Progenitor cell of endocrine pancreas (in vitro differentiated cells): ENCODE results near the gene DIP2A. TPM values are rescaled to one million over a fixed set of nuclear protein-coding genes. Genes with fewer than 3 reads are reported as not detected.

Experiments
- DNase-seq: peaks from one replicate; pipeline ENCODE4 v3.0.0; 2021; ENCODE audit warnings: low spot score; ENCODE audit not compliant: unreplicated experiment
- H3K27ac Mint-ChIP-seq: 2 replicates; pipeline ENCODE4 v1.8.0; 2021; ENCODE audit warnings: mild to moderate bottlenecking, moderate library complexity, mixed read lengths
- H3K27me3 Mint-ChIP-seq: 2 replicates; pipeline ENCODE4 v1.8.0; 2021; ENCODE audit warnings: mixed read lengths
- H3K36me3 Mint-ChIP-seq: 2 replicates; pipeline ENCODE4 v1.8.0; 2022; ENCODE audit warnings: mixed read lengths; ENCODE audit not compliant: insufficient read depth
- H3K4me1 Mint-ChIP-seq: 2 replicates; pipeline ENCODE4 v1.8.0; 2021; ENCODE audit warnings: low read depth, mixed read lengths
- H3K4me3 Mint-ChIP-seq: 2 replicates; pipeline ENCODE4 v1.8.0; 2021; ENCODE audit warnings: low read depth, mild to moderate bottlenecking, moderate library complexity, mixed read lengths
- H3K9me3 Mint-ChIP-seq: 2 replicates; pipeline ENCODE4 v1.8.0; 2021; ENCODE audit warnings: low read depth, mixed read lengths
- CTCF ChIP-seq: fragments of 200-600 bp; sonication (generic); IDR thresholded peaks from one replicate; pipeline ENCODE4 v1.5.0; 2021; ENCODE audit warnings: antibody characterized with exemption, mild to moderate bottlenecking; ENCODE audit not compliant: unreplicated experiment
- long read RNA-seq: library from polyadenylated mRNA; unstranded; transcript quantifications from one replicate; pipeline ENCODE4 v2.0.0, GENCODE V29; 2020
- total RNA-seq: library from RNA; stranded (reverse); gene quantifications from 2 replicates; pipeline ENCODE4 v1.2.1, GENCODE V29; 2021

The DIP2A gene, protein sequence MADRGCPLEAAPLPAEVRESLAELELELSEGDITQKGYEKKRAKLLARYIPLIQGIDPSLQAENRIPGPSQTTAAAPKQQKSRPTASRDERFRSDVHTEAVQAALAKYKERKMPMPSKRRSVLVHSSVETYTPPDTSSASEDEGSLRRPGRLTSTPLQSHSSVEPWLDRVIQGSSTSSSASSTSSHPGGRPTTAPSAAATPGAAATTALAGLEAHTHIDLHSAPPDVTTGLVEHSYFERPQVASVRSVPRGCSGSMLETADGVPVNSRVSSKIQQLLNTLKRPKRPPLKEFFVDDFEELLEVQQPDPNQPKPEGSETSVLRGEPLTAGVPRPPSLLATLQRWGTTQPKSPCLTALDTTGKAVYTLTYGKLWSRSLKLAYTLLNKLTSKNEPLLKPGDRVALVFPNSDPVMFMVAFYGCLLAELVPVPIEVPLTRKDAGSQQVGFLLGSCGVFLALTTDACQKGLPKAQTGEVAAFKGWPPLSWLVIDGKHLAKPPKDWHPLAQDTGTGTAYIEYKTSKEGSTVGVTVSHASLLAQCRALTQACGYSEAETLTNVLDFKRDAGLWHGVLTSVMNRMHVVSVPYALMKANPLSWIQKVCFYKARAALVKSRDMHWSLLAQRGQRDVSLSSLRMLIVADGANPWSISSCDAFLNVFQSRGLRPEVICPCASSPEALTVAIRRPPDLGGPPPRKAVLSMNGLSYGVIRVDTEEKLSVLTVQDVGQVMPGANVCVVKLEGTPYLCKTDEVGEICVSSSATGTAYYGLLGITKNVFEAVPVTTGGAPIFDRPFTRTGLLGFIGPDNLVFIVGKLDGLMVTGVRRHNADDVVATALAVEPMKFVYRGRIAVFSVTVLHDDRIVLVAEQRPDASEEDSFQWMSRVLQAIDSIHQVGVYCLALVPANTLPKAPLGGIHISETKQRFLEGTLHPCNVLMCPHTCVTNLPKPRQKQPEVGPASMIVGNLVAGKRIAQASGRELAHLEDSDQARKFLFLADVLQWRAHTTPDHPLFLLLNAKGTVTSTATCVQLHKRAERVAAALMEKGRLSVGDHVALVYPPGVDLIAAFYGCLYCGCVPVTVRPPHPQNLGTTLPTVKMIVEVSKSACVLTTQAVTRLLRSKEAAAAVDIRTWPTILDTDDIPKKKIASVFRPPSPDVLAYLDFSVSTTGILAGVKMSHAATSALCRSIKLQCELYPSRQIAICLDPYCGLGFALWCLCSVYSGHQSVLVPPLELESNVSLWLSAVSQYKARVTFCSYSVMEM (N-terminal part only)
- 70.2 and 70.7 TPM in 2 replicates for total RNA-seq
- long read RNA-seq, partial matches to known transcripts, result 27 of 53 reads
- long read RNA-seq, other reads (novel, unspliced or antisense), result 18 of 53 reads

DNA sequence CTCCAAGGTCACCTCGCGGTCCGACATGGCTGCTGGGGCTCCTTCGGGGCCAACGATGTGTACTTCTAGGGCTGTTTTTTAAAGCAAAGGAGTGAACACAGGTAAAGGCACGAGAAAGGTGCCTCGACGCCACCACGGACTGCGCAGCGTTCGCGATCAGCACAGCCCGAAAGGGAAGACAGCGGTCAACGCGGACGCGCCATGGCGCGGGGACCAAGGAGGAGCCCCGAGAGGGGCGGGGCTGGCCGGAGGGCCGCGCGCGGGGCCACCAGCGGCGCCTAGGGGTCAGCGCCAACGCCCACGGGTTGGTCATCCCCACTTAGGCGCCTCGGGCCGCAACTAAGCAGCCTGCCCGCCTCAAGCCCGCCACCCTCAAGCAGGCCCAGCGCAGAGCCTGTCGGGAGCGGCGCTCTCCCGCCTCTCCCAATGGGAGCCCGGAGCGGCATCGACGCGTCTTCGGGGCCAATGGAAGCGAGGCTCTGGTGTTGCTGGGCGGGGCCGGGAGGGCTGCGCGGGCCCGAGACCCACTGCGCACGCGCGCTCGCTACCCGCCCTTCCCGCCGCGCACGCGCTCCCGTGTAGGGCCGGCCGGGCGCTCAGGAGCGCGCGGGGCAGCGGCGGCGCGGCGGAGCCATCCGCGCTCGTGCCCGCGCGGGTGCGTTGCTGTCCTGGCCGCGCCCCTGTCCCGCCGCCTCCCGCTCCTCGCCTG is at the start of gene DIP2A:
Gene DIP2A (plus strand): TSS at position 577 of the 709 bp plus-strand sequence. CDS start 241 bp downstream, outside the sequence.
- peaks cover 7% of the 10 kb centered on the region for H3K4me1 Mint-ChIP-seq
- H3K36me3 Mint-ChIP-seq, result peaks cover 1% of the 10 kb centered on the region
- peak; percentile 92 for DNase-seq
- H3K27ac Mint-ChIP-seq, result peak within 1 kb of the TSS; percentile 96
- TF ChIP-seq CTCF, result peak; percentile 21
- H3K27me3 Mint-ChIP-seq, result no peaks in the 10 kb centered on the region
- H3K4me3 Mint-ChIP-seq, result peak within 1 kb of the TSS; percentile 87
- no peaks in the 10 kb centered on the region for H3K9me3 Mint-ChIP-seq

GRCh38 chr21:46409641-46410406 is 48.9 kb upstream of the DIP2A start:
- Mint-ChIP-seq H3K4me1 (no peaks in the 10 kb centered on the region), H3K4me3 (no peak overlapping the region), H3K27me3 (no peaks in the 10 kb centered on the region), H3K9me3 (no peaks in the 10 kb centered on the region), H3K27ac (peak overlapping the region; percentile 20), H3K36me3 (peaks cover 6% of the 10 kb centered on the region)
- DNase-seq, result no peak
- TF ChIP-seq CTCF, result no peak

GRCh38 chr21:46410516-46410915 is 48.2 kb upstream of the DIP2A start:
- DNase-seq, result no peak
- Mint-ChIP-seq H3K36me3 (peaks cover 6% of the 10 kb centered on the region), H3K4me3 (no peak overlapping the region), H3K27me3 (no peaks in the 10 kb centered on the region), H3K4me1 (no peaks in the 10 kb centered on the region), H3K27ac (no peak overlapping the region), H3K9me3 (no peaks in the 10 kb centered on the region)
- TF ChIP-seq CTCF, result no peak

GRCh38 chr21:46411236-46411635 is 47.5 kb upstream of the DIP2A start:
- Mint-ChIP-seq H3K4me3 (no peak overlapping the region), H3K27me3 (no peaks in the 10 kb centered on the region), H3K9me3 (no peaks in the 10 kb centered on the region), H3K4me1 (no peaks in the 10 kb centered on the region), H3K36me3 (peaks cover 6% of the 10 kb centered on the region), H3K27ac (no peak overlapping the region)
- DNase-seq, result no peak
- no peak for TF ChIP-seq CTCF
